Caco-2 (cell line): ENCODE measurements around the gene GPC1. TPM values are rescaled to one million over a fixed set of nuclear protein-coding genes. Genes with fewer than 3 reads are reported as not detected.
"Not testable (repeated sequence)": the region's sequence is repeated elsewhere in the genome, so short reads cannot be mapped to it uniquely, and the experiment has no call there.

ENCODE experiments used
- Bru-seq: library from RNA; stranded (reverse); fragments of 400-500 nt; gene quantifications from one replicate; lab custom pipeline; 2021; lab: Mats Ljungman, UMichigan
- BruChase-seq, 2 experiments: library from RNA; stranded (reverse); fragments of 400-500 nt; gene quantifications; one replicate each; lab custom pipeline; 2021; lab: Mats Ljungman, UMichigan
- BruUV-seq: library from RNA; stranded (reverse); fragments of 400-500 nt; replicated peaks from 2 replicates; lab custom pipeline; 2021; lab: Mats Ljungman, UMichigan
- CTCF ChIA-PET: fragments of 300-600 bp; sonication (Branson Sonifier 250); formaldehyde crosslinking; loops from one replicate; lab custom pipeline; 2022; ENCODE audit warnings: antibody characterized with exemption; lab: Charles Lee
- POLR2A ChIA-PET: fragments of 300-600 bp; sonication (Branson Sonifier 250); formaldehyde crosslinking; loops from one replicate; lab custom pipeline; 2022; ENCODE audit warnings: antibody characterized with exemption; lab: Charles Lee
- DNase-seq, 2 experiments: peaks; one replicate each; pipeline versions ENCODE4 v3.0.0 to v3.0.0-alpha.2; 2020 to 2022
- H3K27me3 ChIP-seq: replicated peaks from 2 replicates; pipeline ENCODE4 v1.6.0; 2011; ENCODE audit warnings: low read length; ENCODE audit not compliant: control insufficient read depth, insufficient read depth
- H3K36me3 ChIP-seq: 2 replicates; pipeline ENCODE4 v1.5.1; 2011; ENCODE audit warnings: low read length; ENCODE audit not compliant: control insufficient read depth, insufficient read depth
- H3K4me1 ChIP-seq: fragments of 250-450 bp; sonication (Bioruptor Pico); 2 replicates; pipeline ENCODE4 v1.5.1; 2020; ENCODE audit warnings: mild to moderate bottlenecking
- H3K4me3 ChIP-seq: 2 replicates; pipeline ENCODE4 v1.5.1; 2011; ENCODE audit warnings: low read depth, mild to moderate bottlenecking, control low read depth, low read length
- H3K9me3 ChIP-seq: fragments of 250-450 bp; sonication (Bioruptor Pico); 2 replicates; pipeline ENCODE4 v1.5.1; 2020; ENCODE audit warnings: mild to moderate bottlenecking, moderate library complexity
- H3K27ac Mint-ChIP-seq: one replicate; pipeline ENCODE4 v1.8.0; 2022; ENCODE audit warnings: mixed read lengths; ENCODE audit not compliant: unreplicated experiment
- H3K27me3 Mint-ChIP-seq: one replicate; pipeline ENCODE4 v1.8.0; 2022; ENCODE audit warnings: mixed read lengths; ENCODE audit not compliant: insufficient read depth, unreplicated experiment
- H3K36me3 Mint-ChIP-seq: one replicate; pipeline ENCODE4 v1.8.0; 2022; ENCODE audit warnings: mild to moderate bottlenecking, mixed read lengths; ENCODE audit not compliant: insufficient read depth, unreplicated experiment
- H3K4me1 Mint-ChIP-seq: one replicate; pipeline ENCODE4 v1.8.0; 2022; ENCODE audit warnings: low read depth, mixed read lengths; ENCODE audit not compliant: unreplicated experiment
- H3K4me3 Mint-ChIP-seq: one replicate; pipeline ENCODE4 v1.8.0; 2022; ENCODE audit warnings: mild to moderate bottlenecking, moderate library complexity, mixed read lengths; ENCODE audit not compliant: unreplicated experiment
- H3K9me3 Mint-ChIP-seq: one replicate; pipeline ENCODE4 v1.8.0; 2022; ENCODE audit warnings: mixed read lengths; ENCODE audit not compliant: unreplicated experiment
- CTCF ChIP-seq, 2 experiments: fragments of 200-600 bp in 1 of 2; IDR thresholded peaks; 1 replicate in 1 of 2; 2 replicates in 1 of 2; pipeline versions ENCODE4 v1.5.1 to v1.8.0; 2011 to 2022; ENCODE audit warnings: antibody characterized with exemption in 1 of 2, control low read depth in 1 of 2, inconsistent platforms in 1 of 2, low read depth in 1 of 2, low read length in 1 of 2, mild to moderate bottlenecking in 1 of 2, moderate library complexity in 1 of 2; ENCODE audit not compliant: insufficient read depth in 1 of 2, severe bottlenecking in 1 of 2, unreplicated experiment in 1 of 2
- intact Hi-C: fragments of 100-400 bp; cut with micrococcal nuclease; formaldehyde crosslinking; loops from one replicate; pipeline ENCODE4 v1.10.0; 2022; ENCODE audit not compliant: unreplicated experiment
- long read RNA-seq: library from polyadenylated mRNA; stranded (forward); transcript quantifications from one replicate; pipeline ENCODE4 v2.0.0, GENCODE V29; 2022
- total RNA-seq: library from RNA; stranded (reverse); gene quantifications from 2 replicates; pipeline ENCODE4 v1.2.3, GENCODE V29; 2022

Gene GPC1
- total RNA-seq (39.9 and 45.2 TPM in 2 replicates), Bru-seq, nascent RNA (percentile 44 among the genes with signal in this experiment), BruChase-seq, experiment 1, labeled RNA remaining after a 2-hour chase (percentile 51 among the genes with signal in this experiment), BruChase-seq, experiment 2, labeled RNA remaining after a 6-hour chase (percentile 61 among the genes with signal in this experiment)
- long read RNA-seq, transcript GPC1-201 (9 exons, 3,713 nt), result major isoform, 67 of 88 reads
- long read RNA-seq, partial matches to known transcripts, result 6 of 88 reads
- long read RNA-seq, other reads (novel, unspliced or antisense), result 15 of 88 reads

GRCh38 chr2:240435457-240435947 is at the start of gene GPC1:
Gene GPC1, plus strand, starts transcription at chr2:240435663. Its CDS starts 256 bp downstream, at chr2:240435919.
- Mint-ChIP-seq H3K4me1 (no peaks in the 10 kb centered on the region), H3K27me3 (no peaks in the 10 kb centered on the region), H3K9me3 (no peaks in the 10 kb centered on the region), H3K27ac (no peak within 1 kb of the TSS), H3K4me3 (peak within 1 kb of the TSS; percentile 73), H3K36me3 (no peaks in the 10 kb centered on the region)
- intact Hi-C loops, result loop anchor here (5.0 kb wide), 2 partner anchors 178 to 283 kb away; no protein-coding TSS in a partner anchor
- ChIA-PET CTCF (interaction anchor here (0.6 to 1.7 kb wide), 2 partner anchors 131 to 179 kb away, joined by 3 to 7 read pairs; no protein-coding TSS in a partner anchor), POLR2A (no interaction called here)
- BruUV-seq, result no TSS peak
- H3K36me3 ChIP-seq, result no peaks in the 10 kb centered on the region
- DNase-seq, result peak; percentile 62 to 75
- H3K27me3 ChIP-seq, result no peaks in the 10 kb centered on the region
- H3K4me3 ChIP-seq, result peak within 1 kb of the TSS; percentile 64
- no peaks in the 10 kb centered on the region for H3K9me3 ChIP-seq
- TF ChIP-seq CTCF (IDR thresholded peaks at IDR 0.05; ENCODE audit: insufficient read depth in 1 of 2, low read depth in 1 of 2, low read length in 1 of 2, severe bottlenecking in 1 of 2, unreplicated experiment in 1 of 2), result no peak
- peaks cover 9% of the 10 kb centered on the region; the same call in 1 of the 2 replicates for H3K4me1 ChIP-seq

GRCh38 chr2:240386326-240386725 is 49.1 kb upstream of the GPC1 start:
- DNase-seq, result no peak
- no TSS peak for BruUV-seq
- H3K27ac Mint-ChIP-seq, result no peak overlapping the region

GRCh38 chr2:240386743-240387142 is 48.7 kb upstream of the GPC1 start:
- H3K4me3 ChIP-seq, intact Hi-C loops, DNase-seq, H3K36me3 ChIP-seq, H3K9me3 ChIP-seq, CTCF ChIA-PET, BruUV-seq, H3K27me3 Mint-ChIP-seq, H3K4me1 ChIP-seq, H3K9me3 Mint-ChIP-seq, H3K4me3 Mint-ChIP-seq, H3K36me3 Mint-ChIP-seq, H3K4me1 Mint-ChIP-seq, H3K27ac Mint-ChIP-seq, H3K27me3 ChIP-seq: not testable (repeated sequence)
- POLR2A ChIA-PET, result interaction anchor here (0.6 kb wide), 1 partner anchor 11 kb away, joined by 6 read pairs; no protein-coding TSS in a partner anchor

More at GRCh38 chr2:240386326-240386725, 49.1 kb upstream of the GPC1 start:
- Histone ChIP-seq H3K4me1 (no peaks in the 10 kb centered on the region), H3K4me3 (no peak overlapping the region), H3K27me3 (no peaks in the 10 kb centered on the region), H3K9me3 (no peaks in the 10 kb centered on the region), H3K36me3 (no peaks in the 10 kb centered on the region)
- TF ChIP-seq CTCF (IDR thresholded peaks at IDR 0.05; ENCODE audit: insufficient read depth in 1 of 2, low read depth in 1 of 2, low read length in 1 of 2, severe bottlenecking in 1 of 2, unreplicated experiment in 1 of 2), result no peak
- intact Hi-C loops, result no loop called here
- H3K27me3 Mint-ChIP-seq, result no peaks in the 10 kb centered on the region
- H3K36me3 Mint-ChIP-seq, result no peaks in the 10 kb centered on the region
- H3K4me1 Mint-ChIP-seq, result no peaks in the 10 kb centered on the region
- ChIA-PET CTCF (no interaction called here), POLR2A (interaction anchor here (0.6 kb wide), 1 partner anchor 10 kb away, joined by 6 read pairs; no protein-coding TSS in a partner anchor)
- no peak overlapping the region for H3K4me3 Mint-ChIP-seq
- no peaks in the 10 kb centered on the region for H3K9me3 Mint-ChIP-seq
